HL-60 (cell line): ENCODE results near the gene IQSEC1.

ENCODE experiments used
- POLR2AphosphoS5 ChIP-seq: IDR thresholded peaks from 2 replicates; pipeline ENCODE4 v1.6.1; 2012; ENCODE audit warnings: low read depth
- TF ChIP-seq, protein P1 (sequence below): IDR thresholded peaks from one replicate; pipeline ENCODE4 v1.5.1; 2011; ENCODE audit warnings: low read length, control low read depth, inconsistent platforms; ENCODE audit not compliant: insufficient read depth

DNA sequence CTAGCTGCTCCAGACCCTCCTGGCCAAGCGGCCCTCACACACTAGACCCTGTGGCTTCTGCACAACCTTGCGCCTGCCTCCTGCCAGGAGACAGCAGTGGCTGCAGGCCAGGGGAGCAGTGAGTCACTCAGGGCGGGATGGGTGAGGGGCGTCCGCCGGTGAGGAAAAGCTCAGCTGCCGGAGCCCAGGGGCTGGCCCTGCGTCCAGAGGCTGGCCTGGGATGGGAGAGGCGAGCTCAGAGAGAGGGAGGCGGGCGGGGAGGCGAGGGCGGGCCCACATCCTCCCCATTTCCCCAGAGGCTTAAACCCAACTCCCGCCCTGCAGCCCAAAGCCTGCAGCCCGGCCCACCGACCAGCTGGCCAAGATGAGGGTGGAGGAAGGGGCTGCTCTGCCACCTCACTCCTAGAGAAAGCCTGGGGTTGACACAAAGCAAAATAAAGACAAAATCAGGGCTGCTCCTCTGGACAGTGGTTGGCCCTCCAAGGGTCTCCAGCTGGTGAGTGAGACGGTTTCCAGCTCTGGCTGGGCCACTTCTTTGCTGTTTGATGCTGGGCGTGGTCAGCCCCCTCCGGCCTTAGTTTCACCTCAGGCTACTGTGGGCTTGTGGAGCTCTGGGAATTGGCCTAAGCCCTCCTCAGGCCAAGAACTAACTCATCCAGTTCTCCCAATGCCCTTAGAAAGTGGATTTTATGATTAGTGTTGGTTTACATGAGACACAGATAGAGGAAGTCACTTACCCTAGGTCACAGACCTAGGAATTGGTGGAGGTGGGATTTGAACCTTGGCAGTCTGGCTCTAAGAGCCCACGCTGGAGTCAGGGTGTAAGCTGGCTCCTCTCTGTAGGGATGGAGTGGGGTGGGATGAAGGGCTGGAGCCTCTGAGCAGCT lies 50.6 kb downstream of the IQSEC1 start:
- TF ChIP-seq POLR2AphosphoS5, result no peak
- TF ChIP-seq, protein P1, sequence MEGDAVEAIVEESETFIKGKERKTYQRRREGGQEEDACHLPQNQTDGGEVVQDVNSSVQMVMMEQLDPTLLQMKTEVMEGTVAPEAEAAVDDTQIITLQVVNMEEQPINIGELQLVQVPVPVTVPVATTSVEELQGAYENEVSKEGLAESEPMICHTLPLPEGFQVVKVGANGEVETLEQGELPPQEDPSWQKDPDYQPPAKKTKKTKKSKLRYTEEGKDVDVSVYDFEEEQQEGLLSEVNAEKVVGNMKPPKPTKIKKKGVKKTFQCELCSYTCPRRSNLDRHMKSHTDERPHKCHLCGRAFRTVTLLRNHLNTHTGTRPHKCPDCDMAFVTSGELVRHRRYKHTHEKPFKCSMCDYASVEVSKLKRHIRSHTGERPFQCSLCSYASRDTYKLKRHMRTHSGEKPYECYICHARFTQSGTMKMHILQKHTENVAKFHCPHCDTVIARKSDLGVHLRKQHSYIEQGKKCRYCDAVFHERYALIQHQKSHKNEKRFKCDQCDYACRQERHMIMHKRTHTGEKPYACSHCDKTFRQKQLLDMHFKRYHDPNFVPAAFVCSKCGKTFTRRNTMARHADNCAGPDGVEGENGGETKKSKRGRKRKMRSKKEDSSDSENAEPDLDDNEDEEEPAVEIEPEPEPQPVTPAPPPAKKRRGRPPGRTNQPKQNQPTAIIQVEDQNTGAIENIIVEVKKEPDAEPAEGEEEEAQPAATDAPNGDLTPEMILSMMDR, result no peak
